GM04504 (cell line): ENCODE results near the gene THEM5.
"Not testable (repeated sequence)": the region's sequence is repeated elsewhere in the genome, so short reads cannot be mapped to it uniquely, and the experiment has no call there.

Source experiments
- DNase-seq: peaks from one replicate; pipeline ENCODE4 v3.0.0-alpha.2; 2012; ENCODE audit warnings: low read depth

Gene THEM5, protein sequence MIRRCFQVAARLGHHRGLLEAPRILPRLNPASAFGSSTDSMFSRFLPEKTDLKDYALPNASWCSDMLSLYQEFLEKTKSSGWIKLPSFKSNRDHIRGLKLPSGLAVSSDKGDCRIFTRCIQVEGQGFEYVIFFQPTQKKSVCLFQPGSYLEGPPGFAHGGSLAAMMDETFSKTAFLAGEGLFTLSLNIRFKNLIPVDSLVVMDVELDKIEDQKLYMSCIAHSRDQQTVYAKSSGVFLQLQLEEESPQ

GRCh38 chr1:151853411-151853943, at the start of gene THEM5:
Gene THEM5 (minus strand): TSS chr1:151853712. CDS start chr1:151853565, 147 bp downstream.
- DNase-seq = no peak

GRCh38 chr1:151902858-151903257, 49.3 kb upstream of the THEM5 start:
- DNase-seq = no peak

GRCh38 chr1:151900804-151901203, 47.3 kb upstream of the THEM5 start:
- DNase-seq = not testable (repeated sequence)

DNA sequence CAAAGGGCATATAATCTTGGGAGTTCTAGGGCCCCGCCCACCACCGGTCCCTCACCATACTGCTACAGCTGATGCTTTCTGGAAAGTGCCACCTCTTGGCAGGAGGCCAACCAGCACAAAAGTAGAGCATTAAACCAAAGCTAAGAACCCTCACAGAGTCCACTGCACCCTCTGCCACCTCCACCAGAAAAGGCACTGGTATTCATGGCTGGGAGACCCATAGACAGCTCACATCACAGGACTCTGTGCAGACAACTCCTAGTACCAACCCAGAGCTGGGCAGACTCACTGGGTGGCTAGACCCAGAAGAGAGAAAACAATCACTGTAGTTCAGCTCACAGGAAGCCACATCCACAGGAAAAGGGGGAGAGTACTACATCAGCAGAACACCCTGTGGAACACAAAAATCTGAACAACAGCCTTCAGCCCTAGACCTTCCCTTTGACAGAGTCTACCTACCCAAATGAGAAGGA, 45.0 kb upstream of the THEM5 start:
- no peak for DNase-seq

- no peak for DNase-seq
These were observed 44.5 kb upstream of the THEM5 start for GRCh38 chr1:151897991-151898431.

DNA sequence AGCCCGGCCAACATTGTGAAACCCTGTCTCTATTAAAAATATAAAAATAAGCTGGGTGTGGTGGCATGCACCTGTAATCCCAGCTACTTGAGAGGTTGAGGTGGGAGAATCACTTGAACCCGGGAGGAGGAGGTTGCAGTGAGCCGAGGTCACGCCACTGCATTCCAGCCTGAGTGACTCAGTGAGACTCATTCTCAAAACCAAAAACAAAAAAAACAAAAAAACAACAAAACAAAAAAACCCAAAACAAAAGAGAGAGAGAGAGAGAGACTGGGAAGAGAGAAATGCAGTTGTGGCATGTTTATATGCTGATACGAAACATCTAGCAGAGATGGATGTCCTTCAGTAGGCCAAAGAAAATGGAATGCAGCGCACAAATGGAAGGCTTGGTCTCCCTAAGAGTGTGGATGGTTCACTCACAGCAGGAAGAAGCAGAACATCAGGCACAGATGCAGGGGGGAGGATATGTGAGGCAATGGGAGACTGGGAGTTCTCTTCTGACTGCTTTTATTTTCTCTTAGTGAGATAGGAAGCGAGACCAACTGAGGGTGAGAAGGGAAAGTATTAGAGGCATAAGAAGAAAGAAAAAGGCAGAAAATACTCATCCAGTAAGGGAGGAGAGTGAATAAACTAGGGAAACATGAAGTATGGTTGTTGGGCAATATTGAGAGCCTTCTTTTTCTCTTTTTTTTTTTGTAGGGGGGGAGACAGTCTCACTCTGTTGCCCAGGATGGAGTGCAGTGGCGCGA, 39.8 kb upstream of the THEM5 start:
- no peak for DNase-seq

GRCh38 chr1:151892190-151892589, 38.7 kb upstream of the THEM5 start:
- peak; percentile 28 for DNase-seq

DNA sequence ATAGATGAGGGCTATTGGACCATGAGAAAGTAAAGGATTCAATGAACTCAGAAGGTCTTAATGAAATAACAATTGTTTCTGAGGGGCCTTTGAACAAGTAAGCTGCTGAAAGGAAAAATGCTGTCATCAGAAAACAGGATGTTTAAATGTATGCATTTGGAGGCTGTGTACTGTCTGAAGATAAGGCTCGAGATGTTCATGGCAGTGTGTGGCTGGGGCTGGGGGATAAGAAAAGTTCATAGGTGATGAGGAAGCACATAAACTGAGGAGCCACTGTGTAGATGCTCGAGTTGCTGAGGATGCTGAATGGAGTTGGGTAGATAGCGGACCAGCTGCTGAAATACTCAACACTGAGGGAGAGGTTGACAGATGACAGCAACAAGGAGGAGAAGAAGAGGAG, 38.0 kb upstream of the THEM5 start:
- DNase-seq = no peak

GRCh38 chr1:151888972-151889570, 35.6 kb upstream of the THEM5 start:
- no peak for DNase-seq

DNA sequence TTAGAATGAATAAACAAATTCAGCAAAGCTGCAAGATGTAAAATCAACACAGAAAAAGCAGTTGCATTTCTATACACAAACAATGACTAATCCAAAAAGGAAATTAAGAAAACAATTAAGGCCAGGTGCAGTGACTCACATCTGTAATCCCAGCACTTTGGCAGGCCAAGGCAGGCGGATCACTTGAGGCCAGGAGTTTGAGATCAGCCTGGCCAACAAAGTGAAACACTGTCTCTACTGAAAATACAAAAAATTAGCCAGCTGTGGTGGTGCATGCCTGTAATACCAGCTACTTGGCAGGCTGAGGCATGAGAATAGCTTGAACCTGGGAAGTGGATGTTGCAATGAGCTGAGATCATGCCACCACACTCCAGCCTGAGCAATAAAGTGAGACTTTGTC, 33.5 kb upstream of the THEM5 start:
- peak; percentile 24 for DNase-seq

DNA sequence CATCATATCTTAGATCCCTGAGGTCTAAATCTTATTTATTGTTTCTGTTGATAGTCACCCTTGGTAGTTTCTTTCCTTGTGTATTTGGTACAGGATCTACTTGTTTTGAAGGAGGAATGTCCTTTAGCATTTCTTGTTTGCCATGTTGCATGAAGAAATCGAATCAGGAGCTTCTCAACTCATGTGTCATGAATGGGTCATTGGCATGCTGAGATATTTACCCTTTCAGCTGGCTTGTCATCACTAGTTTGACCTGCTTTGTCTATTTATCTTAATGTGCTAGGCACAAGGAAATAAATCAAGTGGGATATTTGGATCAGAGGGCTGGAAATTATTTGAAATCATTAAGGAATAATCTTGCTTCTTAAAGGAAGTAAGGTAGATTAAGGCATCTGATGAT, 32.0 kb upstream of the THEM5 start:
- DNase-seq = no peak

DNA sequence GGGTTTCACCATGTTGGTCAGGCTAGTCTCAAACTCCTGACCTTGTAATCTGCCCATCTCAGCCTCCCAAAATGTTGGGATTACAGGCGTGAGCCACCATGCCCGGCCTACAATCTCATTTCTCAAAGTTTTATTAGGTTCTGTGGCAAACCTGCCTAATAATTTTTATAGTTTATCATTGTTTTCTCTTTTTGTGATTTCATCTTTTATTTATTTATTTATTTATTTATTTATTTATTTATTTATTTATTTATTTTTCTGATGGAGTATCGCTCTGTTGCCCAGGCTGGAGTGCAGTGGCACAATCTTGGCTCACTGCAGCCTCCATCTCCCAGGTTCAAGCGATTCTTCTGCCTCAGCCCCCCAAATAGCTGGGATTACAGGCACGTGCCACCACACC, 31.4 kb upstream of the THEM5 start:
- DNase-seq = not testable (repeated sequence)

DNA sequence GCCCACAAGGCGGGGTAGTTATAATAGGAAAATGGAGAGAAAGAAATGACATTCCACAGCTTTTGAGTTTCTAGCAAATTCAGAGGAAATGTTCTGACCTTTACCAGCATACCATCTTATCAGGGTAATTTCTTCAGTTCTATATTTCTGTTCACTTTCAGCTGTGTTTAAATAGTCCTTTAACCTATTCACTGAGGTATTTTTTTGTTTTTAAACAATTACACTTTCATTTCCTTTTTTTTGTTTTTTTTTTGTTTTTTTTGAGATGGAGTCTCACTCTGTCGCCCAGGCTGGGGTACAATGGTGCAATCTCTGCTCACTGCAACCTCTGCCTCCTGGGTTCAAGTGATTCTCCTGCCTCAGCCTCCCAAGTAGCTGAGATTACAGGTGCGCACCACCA, 30.9 kb upstream of the THEM5 start:
- DNase-seq = not testable (repeated sequence)

DNA sequence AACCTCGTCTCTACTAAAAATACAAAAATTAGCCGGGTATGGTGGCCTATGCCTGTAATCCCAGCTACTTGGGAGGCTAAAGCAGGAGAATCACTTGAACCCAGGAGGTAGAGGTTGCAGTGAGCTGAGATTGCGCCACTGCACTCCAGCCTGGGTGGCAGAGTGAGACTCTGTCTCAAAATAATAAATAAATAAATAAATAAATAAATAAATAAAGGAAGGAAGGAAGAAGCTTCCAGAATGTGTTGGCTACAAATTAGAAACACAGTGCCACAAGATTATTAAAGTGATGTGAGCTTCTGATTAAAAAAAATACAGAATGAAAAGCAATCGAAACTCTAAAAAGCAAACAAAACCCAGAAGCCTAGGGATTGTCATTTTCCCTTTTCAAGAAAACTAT, 30.4 kb upstream of the THEM5 start:
- DNase-seq = not testable (repeated sequence)

GRCh38 chr1:151882918-151883317, 29.4 kb upstream of the THEM5 start:
- DNase-seq = not testable (repeated sequence)

DNA sequence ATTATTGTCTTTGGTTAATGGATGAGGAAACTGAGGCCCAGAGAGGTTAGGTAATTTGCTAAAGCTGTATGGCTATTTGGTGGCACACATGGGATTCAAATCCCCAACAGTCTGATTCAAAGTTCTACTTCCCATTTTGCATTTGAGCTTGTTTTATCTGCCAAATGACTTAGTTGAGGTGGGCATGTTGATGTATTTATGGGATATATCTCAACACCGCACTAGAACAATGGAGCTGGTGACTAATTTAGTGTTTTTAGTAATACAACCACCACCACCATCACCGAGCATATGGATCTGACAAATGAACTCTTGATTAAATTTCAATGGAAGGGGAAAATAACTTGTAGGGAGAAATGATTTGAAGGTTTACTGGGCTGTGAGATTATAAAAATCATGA, 29.0 kb upstream of the THEM5 start:
- DNase-seq = no peak

- DNase-seq = no peak
These were observed 28.0 kb upstream of the THEM5 start for GRCh38 chr1:151881479-151881878.

DNA sequence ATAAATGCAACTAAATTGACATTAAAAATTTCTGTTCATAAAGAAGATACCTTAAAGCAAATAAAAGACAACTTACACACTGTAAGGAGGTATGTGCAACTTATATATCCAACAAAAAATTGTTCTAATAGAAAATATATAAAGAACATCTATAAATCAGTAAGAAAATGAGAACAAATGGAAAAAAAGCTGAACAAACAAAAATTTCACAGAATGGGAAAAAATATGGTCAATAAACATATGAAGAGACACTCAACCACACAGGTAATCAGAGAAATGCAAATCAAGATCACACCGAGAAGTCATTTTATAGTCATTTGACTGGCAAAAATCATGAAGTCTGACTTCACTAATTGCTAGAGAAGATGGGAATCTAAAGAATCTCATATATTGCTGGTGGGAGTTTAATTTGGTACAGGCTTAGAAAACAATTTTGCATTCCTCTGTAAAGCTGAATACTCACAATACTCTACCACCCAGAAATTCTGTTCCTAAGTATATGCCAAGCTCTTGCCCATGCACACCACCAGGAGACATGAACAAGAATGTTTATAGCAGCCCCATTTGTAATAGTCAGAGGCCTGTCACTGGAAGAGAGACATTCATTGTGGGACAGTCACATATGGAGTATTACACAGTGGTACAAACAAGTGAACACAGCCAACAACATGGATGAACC, 22.0 kb upstream of the THEM5 start:
- no peak for DNase-seq

- not testable (repeated sequence) for DNase-seq
These were observed 19.3 kb upstream of the THEM5 start for GRCh38 chr1:151872776-151873175.

GRCh38 chr1:151871284-151872030, 17.9 kb upstream of the THEM5 start:
- no peak for DNase-seq

DNA sequence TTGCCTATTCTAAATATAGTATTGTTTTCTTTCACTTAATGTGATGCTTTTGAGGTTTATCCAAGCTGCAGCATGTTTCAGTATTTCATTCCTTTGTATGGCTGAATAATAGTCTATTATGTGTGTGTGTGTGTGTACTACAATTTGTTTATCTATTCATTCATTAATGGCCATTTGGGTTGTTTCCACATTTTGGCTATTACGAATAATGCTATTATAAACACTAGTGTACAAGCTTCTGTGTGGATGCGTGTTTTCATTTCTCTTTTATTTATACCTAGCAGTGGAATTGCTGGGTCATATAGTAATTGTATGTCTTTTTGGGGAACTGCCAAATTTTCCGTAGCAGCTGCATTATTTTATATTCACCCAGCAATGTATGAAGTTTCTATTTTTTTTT, 15.0 kb upstream of the THEM5 start:
- DNase-seq = no peak
